HepG2 (cell line): ENCODE data around the gene GPR33. TPM values are rescaled to one million over a fixed set of nuclear protein-coding genes. Genes with fewer than 3 reads are reported as not detected.

ENCODE experiments used
- CREB1 ChIP-seq, 2 experiments: fragments of 450-650 bp in 1 of 2; IDR thresholded peaks; 2 replicates each; pipeline ENCODE4 v1.6.1; 2016 to 2017; ENCODE audit warnings: control low read depth in 1 of 2, mild to moderate bottlenecking in 1 of 2, missing compliant biosample characterization in 1 of 2, missing genetic modification characterization in 1 of 2
- DNMT3B ChIP-seq: conservative IDR thresholded peaks from 2 replicates; pipeline ENCODE4 v1.6.1; 2016; ENCODE audit warnings: missing biosample characterization, control low read depth
- FLYWCH1 ChIP-seq: sonication (generic); formaldehyde crosslinking; IDR thresholded peaks from 2 replicates; pipeline ENCODE4 v1.8.1; 2023; ENCODE audit warnings: mild to moderate bottlenecking, missing genetic modification reagents
- KMT2A ChIP-seq: sonication (generic); formaldehyde crosslinking; IDR thresholded peaks from 2 replicates; pipeline ENCODE4 v1.4.0; 2020; ENCODE audit warnings: missing genetic modification reagents
- MAFK ChIP-seq, 2 experiments: IDR thresholded peaks in 1 of 2; conservative IDR thresholded peaks in 1 of 2; 2 replicates each; pipeline ENCODE4 v1.6.1; 2011; ENCODE audit warnings: improper control_type of control experiment in 2 of 2, low read length in 2 of 2
- NR2F6 ChIP-seq, 2 experiments: IDR thresholded peaks; 2 replicates each; pipeline ENCODE4 v1.6.1; 2016; ENCODE audit warnings: antibody characterized with exemption in 1 of 2, mild to moderate bottlenecking in 1 of 2
- PCBP2 ChIP-seq: fragments of 200-400 bp; formaldehyde crosslinking; optimal IDR thresholded peaks from 2 replicates; pipeline ENCODE3; 2018; ENCODE audit warnings: low read length, low read depth; ENCODE audit not compliant: poor library complexity, severe bottlenecking
- SAFB2 ChIP-seq: sonication (generic); formaldehyde crosslinking; IDR thresholded peaks from 2 replicates; pipeline ENCODE4 v1.5.1; 2020; ENCODE audit warnings: missing genetic modification reagents, low read depth, mild to moderate bottlenecking, borderline replicate concordance
- SALL1 ChIP-seq: sonication (generic); formaldehyde crosslinking; IDR thresholded peaks from 2 replicates; pipeline ENCODE4 v1.8.0; 2022; ENCODE audit warnings: mild to moderate bottlenecking, missing genetic modification reagents
- SOX5 ChIP-seq: IDR thresholded peaks from 2 replicates; pipeline ENCODE4 v1.6.1; 2016; ENCODE audit warnings: borderline replicate concordance
- SP4 ChIP-seq: sonication (generic); formaldehyde crosslinking; IDR thresholded peaks from 2 replicates; pipeline ENCODE4 v1.8.1; 2023; ENCODE audit warnings: mild to moderate bottlenecking, missing genetic modification reagents
- ZC3H4 ChIP-seq: sonication (generic); formaldehyde crosslinking; IDR thresholded peaks from 2 replicates; pipeline ENCODE4 v1.4.0; 2020; ENCODE audit warnings: missing genetic modification reagents, borderline replicate concordance
- ZFP36L1 ChIP-seq: sonication (generic); formaldehyde crosslinking; IDR thresholded peaks from 2 replicates; pipeline ENCODE4 v1.8.0; 2022; ENCODE audit warnings: mild to moderate bottlenecking, missing genetic modification reagents, moderate library complexity
- ZNF17 ChIP-seq: sonication (generic); formaldehyde crosslinking; IDR thresholded peaks from 2 replicates; pipeline ENCODE4 v1.5.0; 2020; ENCODE audit warnings: mild to moderate bottlenecking, missing genetic modification reagents
- ZNF30 ChIP-seq: sonication (generic); formaldehyde crosslinking; IDR thresholded peaks from 2 replicates; pipeline ENCODE4 v1.5.0; 2020; ENCODE audit warnings: mild to moderate bottlenecking, missing genetic modification reagents
- ZNF382 ChIP-seq: sonication (generic); formaldehyde crosslinking; IDR thresholded peaks from 2 replicates; pipeline ENCODE4 v1.5.0; 2020; ENCODE audit warnings: missing genetic modification reagents, mild to moderate bottlenecking, borderline replicate concordance
- ZNF562 ChIP-seq: sonication (generic); formaldehyde crosslinking; IDR thresholded peaks from 2 replicates; pipeline ENCODE4 v1.8.0; 2022; ENCODE audit warnings: missing genetic modification reagents, borderline replicate concordance
- ZNF616 ChIP-seq: sonication (generic); formaldehyde crosslinking; IDR thresholded peaks from 2 replicates; pipeline ENCODE4 v1.5.0; 2020; ENCODE audit warnings: low read depth, mild to moderate bottlenecking, missing genetic modification reagents
- ZSCAN31 ChIP-seq: sonication (generic); formaldehyde crosslinking; IDR thresholded peaks from 2 replicates; pipeline ENCODE4 v1.5.0; 2020; ENCODE audit warnings: low read depth, mild to moderate bottlenecking, missing genetic modification reagents
- polyA plus RNA-seq, 8 experiments: library from polyadenylated mRNA; depleted of rRNA in 3 of 8; stranded (reverse) in 7 of 8; unstranded in 1 of 8; fragments of >200 nt; fragmentation: Illumina TruSeq in 4 of 8; extraction: Trizol in 4 of 8; gene quantifications; 2 replicates each; pipeline versions ENCODE4 v1.2.1 to v1.2.3, GENCODE V29; 2011 to 2016; ENCODE audit warnings: low read depth in 4 of 8, missing spikeins in 1 of 8, mixed read lengths in 1 of 8; ENCODE audit not compliant: insufficient read depth in 1 of 8
- total RNA-seq, 5 experiments: library from RNA; depleted of rRNA; stranded (reverse); fragments of >200 nt; fragmentation: Illumina TruSeq; extraction: Trizol; gene quantifications; 2 replicates each; pipeline ENCODE4 v1.2.3, GENCODE V29; 2016; ENCODE audit warnings: low read depth in 1 of 5
- TF ChIP-seq, protein P1 (sequence below): sonication (generic); formaldehyde crosslinking; IDR thresholded peaks from 2 replicates; pipeline ENCODE4 v1.5.0; 2020; ENCODE audit warnings: mild to moderate bottlenecking, missing genetic modification reagents, borderline replicate concordance
- TF ChIP-seq, protein P2 (sequence below): sonication (generic); formaldehyde crosslinking; IDR thresholded peaks from 2 replicates; pipeline ENCODE4 v1.5.0; 2020; ENCODE audit warnings: missing genetic modification reagents

GPR33 gene
- total and polyA plus RNA-seq, 2 of the 13 experiments (the other 11 are each of a cell fraction or from before 2014, with no cell fraction given), result not detected

- TF ChIP-seq, protein P1, sequence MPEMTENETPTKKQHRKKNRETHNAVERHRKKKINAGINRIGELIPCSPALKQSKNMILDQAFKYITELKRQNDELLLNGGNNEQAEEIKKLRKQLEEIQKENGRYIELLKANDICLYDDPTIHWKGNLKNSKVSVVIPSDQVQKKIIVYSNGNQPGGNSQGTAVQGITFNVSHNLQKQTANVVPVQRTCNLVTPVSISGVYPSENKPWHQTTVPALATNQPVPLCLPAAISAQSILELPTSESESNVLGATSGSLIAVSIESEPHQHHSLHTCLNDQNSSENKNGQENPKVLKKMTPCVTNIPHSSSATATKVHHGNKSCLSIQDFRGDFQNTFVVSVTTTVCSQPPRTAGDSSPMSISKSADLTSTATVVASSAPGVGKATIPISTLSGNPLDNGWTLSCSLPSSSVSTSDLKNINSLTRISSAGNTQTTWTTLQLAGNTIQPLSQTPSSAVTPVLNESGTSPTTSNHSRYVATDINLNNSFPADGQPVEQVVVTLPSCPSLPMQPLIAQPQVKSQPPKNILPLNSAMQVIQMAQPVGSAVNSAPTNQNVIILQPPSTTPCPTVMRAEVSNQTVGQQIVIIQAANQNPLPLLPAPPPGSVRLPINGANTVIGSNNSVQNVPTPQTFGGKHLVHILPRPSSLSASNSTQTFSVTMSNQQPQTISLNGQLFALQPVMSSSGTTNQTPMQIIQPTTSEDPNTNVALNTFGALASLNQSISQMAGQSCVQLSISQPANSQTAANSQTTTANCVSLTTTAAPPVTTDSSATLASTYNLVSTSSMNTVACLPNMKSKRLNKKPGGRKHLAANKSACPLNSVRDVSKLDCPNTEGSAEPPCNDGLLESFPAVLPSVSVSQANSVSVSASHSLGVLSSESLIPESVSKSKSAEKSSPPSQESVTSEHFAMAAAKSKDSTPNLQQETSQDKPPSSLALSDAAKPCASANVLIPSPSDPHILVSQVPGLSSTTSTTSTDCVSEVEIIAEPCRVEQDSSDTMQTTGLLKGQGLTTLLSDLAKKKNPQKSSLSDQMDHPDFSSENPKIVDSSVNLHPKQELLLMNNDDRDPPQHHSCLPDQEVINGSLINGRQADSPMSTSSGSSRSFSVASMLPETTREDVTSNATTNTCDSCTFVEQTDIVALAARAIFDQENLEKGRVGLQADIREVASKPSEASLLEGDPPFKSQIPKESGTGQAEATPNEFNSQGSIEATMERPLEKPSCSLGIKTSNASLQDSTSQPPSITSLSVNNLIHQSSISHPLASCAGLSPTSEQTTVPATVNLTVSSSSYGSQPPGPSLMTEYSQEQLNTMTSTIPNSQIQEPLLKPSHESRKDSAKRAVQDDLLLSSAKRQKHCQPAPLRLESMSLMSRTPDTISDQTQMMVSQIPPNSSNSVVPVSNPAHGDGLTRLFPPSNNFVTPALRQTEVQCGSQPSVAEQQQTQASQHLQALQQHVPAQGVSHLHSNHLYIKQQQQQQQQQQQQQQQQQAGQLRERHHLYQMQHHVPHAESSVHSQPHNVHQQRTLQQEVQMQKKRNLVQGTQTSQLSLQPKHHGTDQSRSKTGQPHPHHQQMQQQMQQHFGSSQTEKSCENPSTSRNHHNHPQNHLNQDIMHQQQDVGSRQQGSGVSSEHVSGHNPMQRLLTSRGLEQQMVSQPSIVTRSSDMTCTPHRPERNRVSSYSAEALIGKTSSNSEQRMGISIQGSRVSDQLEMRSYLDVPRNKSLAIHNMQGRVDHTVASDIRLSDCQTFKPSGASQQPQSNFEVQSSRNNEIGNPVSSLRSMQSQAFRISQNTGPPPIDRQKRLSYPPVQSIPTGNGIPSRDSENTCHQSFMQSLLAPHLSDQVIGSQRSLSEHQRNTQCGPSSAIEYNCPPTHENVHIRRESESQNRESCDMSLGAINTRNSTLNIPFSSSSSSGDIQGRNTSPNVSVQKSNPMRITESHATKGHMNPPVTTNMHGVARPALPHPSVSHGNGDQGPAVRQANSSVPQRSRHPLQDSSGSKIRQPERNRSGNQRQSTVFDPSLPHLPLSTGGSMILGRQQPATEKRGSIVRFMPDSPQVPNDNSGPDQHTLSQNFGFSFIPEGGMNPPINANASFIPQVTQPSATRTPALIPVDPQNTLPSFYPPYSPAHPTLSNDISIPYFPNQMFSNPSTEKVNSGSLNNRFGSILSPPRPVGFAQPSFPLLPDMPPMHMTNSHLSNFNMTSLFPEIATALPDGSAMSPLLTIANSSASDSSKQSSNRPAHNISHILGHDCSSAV (CRISPR knock-in tag), result peak; percentile 100
- TF ChIP-seq ZNF382 (no peak), DNMT3B (CRISPR knock-in tag) (peak; percentile 98; the same call in 1 of the 2 replicates), MAFK (conservative IDR thresholded peaks at IDR 0.05 in 1 of 2, IDR thresholded peaks at IDR 0.05 in 1 of 2; ENCODE audit: low read length in 2 of 2) (no peak; a peak in 1 of 4 replicates), ZNF562 (CRISPR knock-in tag) (no peak), ZNF17 (CRISPR knock-in tag) (peak; percentile 93), ZC3H4 (CRISPR knock-in tag) (peak; percentile 86), SAFB2 (peak; percentile 99), CREB1 (IDR thresholded peaks at IDR 0.05) (peak; percentile 83), CREB1 (CRISPR knock-in tag; IDR thresholded peaks at IDR 0.05) (no peak), ZSCAN31 (peak; percentile 100), ZFP36L1 (CRISPR knock-in tag) (peak; percentile 99; the same call in 1 of the 2 replicates), ZNF616 (CRISPR knock-in tag) (peak; percentile 98), PCBP2 (no peak), SALL1 (CRISPR knock-in tag) (peak; percentile 100), FLYWCH1 (peak; percentile 63; the same call in 1 of the 2 replicates), ZNF30 (peak; percentile 88; the same call in 1 of the 2 replicates), NR2F6 (IDR thresholded peaks at IDR 0.05) (peak; percentile 67), NR2F6 (CRISPR knock-in tag; IDR thresholded peaks at IDR 0.05) (peak; percentile 78), KMT2A (CRISPR knock-in tag) (peak; percentile 100), SOX5 (CRISPR knock-in tag) (peak; percentile 86), SP4 (CRISPR knock-in tag) (peak; percentile 99)
- TF ChIP-seq, protein P2, sequence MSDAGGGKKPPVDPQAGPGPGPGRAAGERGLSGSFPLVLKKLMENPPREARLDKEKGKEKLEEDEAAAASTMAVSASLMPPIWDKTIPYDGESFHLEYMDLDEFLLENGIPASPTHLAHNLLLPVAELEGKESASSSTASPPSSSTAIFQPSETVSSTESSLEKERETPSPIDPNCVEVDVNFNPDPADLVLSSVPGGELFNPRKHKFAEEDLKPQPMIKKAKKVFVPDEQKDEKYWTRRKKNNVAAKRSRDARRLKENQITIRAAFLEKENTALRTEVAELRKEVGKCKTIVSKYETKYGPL, result peak; percentile 89; the same call in 1 of the 2 replicates
Measured at GRCh38 chr14:31456841-31457664, 30.8 kb downstream of the GPR33 start, which contains the start of gene DTD2 (continued).
